PFSK-1 (cell line): ENCODE data around the gene PCDH15.

ENCODE experiments used
- POLR2AphosphoS5 ChIP-seq: IDR thresholded peaks from 2 replicates; pipeline ENCODE4 v1.6.1; 2012; ENCODE audit warnings: low read depth, mild to moderate bottlenecking, control low read depth, low read length, moderate library complexity
- REST ChIP-seq, 2 experiments: IDR thresholded peaks; 2 replicates each; pipeline versions ENCODE4 v1.6.1 to v1.8.0; 2011 to 2012; ENCODE audit warnings: low read depth in 2 of 2, low read length in 2 of 2, control low read depth in 1 of 2, inconsistent platforms in 1 of 2, mild to moderate bottlenecking in 1 of 2, moderate library complexity in 1 of 2; ENCODE audit not compliant: insufficient read depth in 1 of 2
- TAF1 ChIP-seq: IDR thresholded peaks from 2 replicates; pipeline ENCODE4 v1.6.1; 2012; ENCODE audit warnings: low read length, control low read depth, borderline replicate concordance; ENCODE audit not compliant: insufficient read depth

- TF ChIP-seq POLR2AphosphoS5, result no peak
- TF ChIP-seq REST (IDR thresholded peaks at IDR 0.05; ENCODE audit: insufficient read depth in 1 of 2, low read depth in 2 of 2, low read length in 2 of 2), result no peak
- no peak for TF ChIP-seq TAF1
Observed at GRCh38 chr10:54011117-54011516, 789.9 kb downstream of the PCDH15 start.
